Kidney (tissue), 14 donors: ENCODE data around the gene NME2. TPM values are rescaled to one million over a fixed set of nuclear protein-coding genes. Genes with fewer than 3 reads are reported as not detected.
"Not testable (repeated sequence)": the region's sequence is repeated elsewhere in the genome, so short reads cannot be mapped to it uniquely, and the experiment has no call there.

Experiments
- DNase-seq, 5 donors: peaks; one replicate each; pipeline ENCODE4 v3.0.0-alpha.2; 2013 to 2020
- FAIRE-seq: peaks from 2 replicates; lab custom pipeline; 2012; peaks lifted over from hg19 to GRCh38; lab: Jason Lieb, UNC
- H3K27ac ChIP-seq, 2 donors: one replicate each; pipeline ENCODE4 v1.7.0; 2013; ENCODE audit warnings: low read depth in 2 of 2, low read length in 2 of 2, inconsistent platforms in 1 of 2
- H3K27me3 ChIP-seq: one replicate; pipeline ENCODE4 v1.7.1; 2013; ENCODE audit warnings: low read length, inconsistent platforms; ENCODE audit not compliant: control insufficient read depth, insufficient read depth
- H3K36me3 ChIP-seq, 3 donors: one replicate each; pipeline versions ENCODE4 v1.7.0 to v1.7.1; 2013; ENCODE audit warnings: low read length in 3 of 3, control low read depth in 1 of 3, inconsistent platforms in 1 of 3; ENCODE audit not compliant: insufficient read depth in 3 of 3, control insufficient read depth in 2 of 3
- H3K4me1 ChIP-seq, 3 donors: one replicate each; pipeline versions ENCODE4 v1.7.0 to v1.7.1; 2013; ENCODE audit warnings: low read length in 3 of 3, inconsistent platforms in 1 of 3, low read depth in 1 of 3; ENCODE audit not compliant: control insufficient read depth in 2 of 3, insufficient read depth in 2 of 3
- H3K4me3 ChIP-seq, 3 donors: one replicate each; pipeline versions ENCODE4 v1.7.0 to v1.8.1; 2013; ENCODE audit warnings: low read length in 3 of 3, control low read depth in 1 of 3, inconsistent platforms in 1 of 3
- H3K9ac ChIP-seq, 3 donors: one replicate each; pipeline versions ENCODE4 v1.7.0 to v1.7.1; 2013; ENCODE audit warnings: low read length in 3 of 3, control low read depth in 1 of 3, inconsistent platforms in 1 of 3
- H3K9me3 ChIP-seq, 3 donors: one replicate each; pipeline versions ENCODE4 v1.7.0 to v1.7.1; 2013; ENCODE audit warnings: low read length in 3 of 3, control low read depth in 1 of 3, inconsistent platforms in 1 of 3; ENCODE audit not compliant: control insufficient read depth in 2 of 3, insufficient read depth in 1 of 3
- intact Hi-C: fragments of 100-400 bp; cut with DNase I; formaldehyde crosslinking; loops from one replicate; pipeline ENCODE4 v1.11.1; 2022
- polyA plus RNA-seq: library from polyadenylated mRNA; stranded (reverse); fragments of 350-450 nt; fragmentation: Illumina TruSeq; extraction: RNeasy Lipid Tissue Mini Kit (QIAGEN cat#74804); gene quantifications from one replicate; pipeline ENCODE4 v1.2.3, GENCODE V29; 2014; ENCODE audit warnings: low read depth, low replicate concordance; ENCODE audit not compliant: insufficient read depth
- total RNA-seq: library from RNA; stranded (reverse); fragmentation: NEBNext Ultra II Directional; extraction: Animal tissue kit (Norgen Biotek cat#: 25700); gene quantifications from one replicate; pipeline ENCODE4 v1.2.1, GENCODE V29; 2021
- TF ChIP-seq, protein P1 (sequence below): IDR thresholded peaks from 3 replicates; pipeline ENCODE4 v1.5.1; 2012; ENCODE audit warnings: mild to moderate bottlenecking, moderate library complexity, borderline replicate concordance; ENCODE audit not compliant: insufficient read depth; ENCODE audit errors: extremely low read depth
- donor health status: control.
- donor health status: control.
- donor health status: control.
- donor health status: control.
- donor health status: control.
- donor health status: DM: yes; HTN: yes; CAD: no.
- donor health status: Normal renal cell carcinoma (clear cell type).

NME2 gene
- total and polyA plus RNA-seq, 2 donors from 2014 or later, result 412 to 736 TPM

DNA sequence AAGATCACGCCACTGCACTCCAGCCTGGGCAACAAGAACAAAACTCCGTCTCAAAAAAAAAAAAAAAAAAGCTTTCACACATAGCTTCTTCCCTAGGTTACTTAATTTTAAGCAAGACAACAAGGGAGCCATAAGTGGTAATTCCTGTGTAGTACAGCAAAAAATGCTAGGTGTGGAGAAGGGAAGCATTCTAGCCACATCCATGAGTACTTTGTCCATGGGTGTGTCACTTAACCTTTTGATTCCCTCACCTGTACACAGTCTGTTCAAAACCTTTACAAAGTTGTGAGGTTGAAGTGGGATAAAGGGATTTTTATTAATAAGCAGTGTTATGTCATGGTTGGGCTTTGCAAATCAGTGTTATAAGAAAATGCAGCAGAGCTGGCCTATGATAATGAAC lies 4.5 kb downstream of the NME2 start:
- intact Hi-C loops, result no loop called here
- no peaks in the 10 kb centered on the region for H3K27me3 ChIP-seq
- H3K27ac ChIP-seq, result no peak overlapping the region
- peaks cover 0 to 8% (median 0%) of the 10 kb centered on the region in 3 donors for H3K36me3 ChIP-seq
- no peak overlapping the region for H3K4me3 ChIP-seq
- FAIRE-seq (no peak), DNase-seq (no peak)
- H3K4me1 ChIP-seq, result peaks cover 0 to 2% (median 0%) of the 10 kb centered on the region in 3 donors
- H3K9me3 ChIP-seq, result no peaks in the 10 kb centered on the region
- no peak overlapping the region for H3K9ac ChIP-seq
- TF ChIP-seq, protein P1, sequence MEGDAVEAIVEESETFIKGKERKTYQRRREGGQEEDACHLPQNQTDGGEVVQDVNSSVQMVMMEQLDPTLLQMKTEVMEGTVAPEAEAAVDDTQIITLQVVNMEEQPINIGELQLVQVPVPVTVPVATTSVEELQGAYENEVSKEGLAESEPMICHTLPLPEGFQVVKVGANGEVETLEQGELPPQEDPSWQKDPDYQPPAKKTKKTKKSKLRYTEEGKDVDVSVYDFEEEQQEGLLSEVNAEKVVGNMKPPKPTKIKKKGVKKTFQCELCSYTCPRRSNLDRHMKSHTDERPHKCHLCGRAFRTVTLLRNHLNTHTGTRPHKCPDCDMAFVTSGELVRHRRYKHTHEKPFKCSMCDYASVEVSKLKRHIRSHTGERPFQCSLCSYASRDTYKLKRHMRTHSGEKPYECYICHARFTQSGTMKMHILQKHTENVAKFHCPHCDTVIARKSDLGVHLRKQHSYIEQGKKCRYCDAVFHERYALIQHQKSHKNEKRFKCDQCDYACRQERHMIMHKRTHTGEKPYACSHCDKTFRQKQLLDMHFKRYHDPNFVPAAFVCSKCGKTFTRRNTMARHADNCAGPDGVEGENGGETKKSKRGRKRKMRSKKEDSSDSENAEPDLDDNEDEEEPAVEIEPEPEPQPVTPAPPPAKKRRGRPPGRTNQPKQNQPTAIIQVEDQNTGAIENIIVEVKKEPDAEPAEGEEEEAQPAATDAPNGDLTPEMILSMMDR, result no peak

DNA sequence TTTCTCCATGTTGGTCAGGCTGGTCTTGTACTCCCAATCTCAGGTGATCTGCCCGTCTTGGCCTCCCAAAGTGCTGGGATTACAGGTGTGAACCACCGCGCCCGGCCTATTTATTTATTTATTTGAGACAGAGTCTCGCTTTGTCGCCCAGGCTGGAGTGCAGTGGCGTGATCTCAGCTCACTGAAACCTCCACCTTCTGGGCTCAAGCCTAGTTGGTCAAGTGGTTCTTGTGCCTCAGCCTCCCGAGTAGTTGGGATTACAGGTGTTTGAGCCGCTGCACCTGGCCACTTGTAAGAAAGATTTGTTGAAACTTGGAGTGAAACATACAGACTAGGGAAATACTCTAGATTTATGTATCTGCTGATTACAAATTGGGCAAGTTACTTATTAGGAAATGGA lies 5.8 kb downstream of the NME2 start:
- H3K27ac ChIP-seq, H3K4me1 ChIP-seq, H3K36me3 ChIP-seq, intact Hi-C loops, H3K9ac ChIP-seq, H3K27me3 ChIP-seq, H3K4me3 ChIP-seq, H3K9me3 ChIP-seq, FAIRE-seq, DNase-seq: not testable (repeated sequence)

DNA sequence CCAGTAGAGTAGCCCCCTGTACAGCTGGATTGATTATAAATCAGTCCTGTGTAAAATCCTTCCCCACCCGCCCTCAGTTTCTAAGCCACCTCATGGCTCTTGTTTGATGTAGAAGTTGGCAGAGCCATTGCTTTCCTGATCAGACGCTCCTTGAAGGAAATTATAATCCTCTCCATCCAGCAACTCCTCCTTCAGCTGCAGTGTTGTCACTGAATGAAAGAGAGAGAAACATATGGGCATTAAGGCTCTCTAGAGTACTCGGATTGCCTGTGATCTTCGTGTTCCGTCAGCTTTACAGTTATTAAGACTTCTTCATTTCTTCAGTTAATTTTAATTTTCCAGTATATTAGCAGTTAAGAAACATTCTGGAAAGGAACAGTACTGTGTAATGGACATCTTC lies 14.3 kb downstream of the NME2 start:
- Histone ChIP-seq H3K9ac (no peak overlapping the region), H3K4me3 (no peak overlapping the region), H3K27ac (no peak overlapping the region), H3K4me1 (no peaks in the 10 kb centered on the region), H3K36me3 (peaks cover 3 to 6% (median 4%) of the 10 kb centered on the region in 3 donors), H3K9me3 (no peaks in the 10 kb centered on the region), H3K27me3 (no peaks in the 10 kb centered on the region)
- intact Hi-C loops, result no loop called here
- TF ChIP-seq, protein P1, result no peak
- FAIRE-seq (no peak), DNase-seq (no peak)

DNA sequence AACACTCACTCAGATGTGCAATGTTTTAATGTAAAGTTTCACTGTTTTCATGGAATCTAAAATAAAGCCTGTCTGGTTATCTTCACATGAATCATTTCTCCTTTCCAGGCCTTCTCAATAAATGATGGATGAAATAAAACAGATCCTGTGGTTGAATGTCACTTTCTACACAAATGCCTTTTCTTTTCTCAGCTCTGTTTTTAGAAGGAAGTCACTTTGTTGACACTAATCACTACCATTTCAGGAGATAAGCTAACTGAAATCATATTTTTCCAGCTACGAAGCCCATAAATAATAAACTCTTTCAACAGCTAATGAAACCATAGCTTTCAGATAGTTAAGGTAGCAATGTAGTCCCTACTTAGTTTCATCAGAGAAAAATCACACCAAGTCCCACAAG lies 17.9 kb downstream of the NME2 start:
- no peak overlapping the region for H3K9ac ChIP-seq
- H3K4me3 ChIP-seq, result no peak overlapping the region
- H3K4me1 ChIP-seq, result no peaks in the 10 kb centered on the region
- H3K27ac ChIP-seq, result no peak overlapping the region
- peaks cover 3 to 6% (median 4%) of the 10 kb centered on the region in 3 donors for H3K36me3 ChIP-seq
- no peaks in the 10 kb centered on the region for H3K27me3 ChIP-seq
- no peak for DNase-seq
- no peaks in the 10 kb centered on the region for H3K9me3 ChIP-seq
- TF ChIP-seq, protein P1, result no peak
- intact Hi-C loops, result no loop called here
- FAIRE-seq, result no peak
